Measurements from ENCODE around the gene TNFRSF21. TPM values are rescaled to one million over a fixed set of nuclear protein-coding genes. Genes with fewer than 3 reads are reported as not detected.

The TNFRSF21 gene
- total and polyA plus RNA-seq, 8 donors = 14.8 to 55.8 (median 18.1) TPM

- no peaks in the 10 kb centered on the region for H3K27me3 ChIP-seq
- intact Hi-C loops (cut with DNase I) = no loop called here
- H3K36me3 ChIP-seq = no peaks in the 10 kb centered on the region
- DNase-seq (no peak), ATAC-seq (no peak)
- no peak for TF ChIP-seq CTCF (IDR thresholded peaks at IDR 0.05)
- no peaks in the 10 kb centered on the region for H3K4me1 ChIP-seq
- H3K4me3 ChIP-seq = no peak overlapping the region
- peaks cover 0 to 19% of the 10 kb centered on the region in 2 donors for H3K9me3 ChIP-seq
- no peak overlapping the region for H3K27ac ChIP-seq
These were observed 16.8 kb downstream of the TNFRSF21 start for GRCh38 chr6:47292944-47293343.

GRCh38 chr6:47292027-47292426 is 17.7 kb downstream of the TNFRSF21 start:
- H3K4me1 ChIP-seq = no peaks in the 10 kb centered on the region
- no peak overlapping the region for H3K4me3 ChIP-seq
- no peaks in the 10 kb centered on the region for H3K27me3 ChIP-seq
- no peak for ATAC-seq
- H3K36me3 ChIP-seq = no peaks in the 10 kb centered on the region
- no peak overlapping the region for H3K27ac ChIP-seq
- no peak for TF ChIP-seq CTCF (IDR thresholded peaks at IDR 0.05)
- H3K9me3 ChIP-seq = peaks cover 0 to 19% of the 10 kb centered on the region in 2 donors
- intact Hi-C loops (cut with DNase I) = no loop called here
- no peak for DNase-seq

GRCh38 chr6:47290124-47290834 is 19.4 kb downstream of the TNFRSF21 start:
- no peak for ATAC-seq
- no peak for TF ChIP-seq CTCF (IDR thresholded peaks at IDR 0.05)
- intact Hi-C loops (cut with DNase I) = no loop called here

GRCh38 chr6:47288267-47289090 is 21.2 kb downstream of the TNFRSF21 start:
- no peak overlapping the region for H3K27ac ChIP-seq
- intact Hi-C loops (cut with DNase I) = no loop called here
- H3K4me1 ChIP-seq = no peaks in the 10 kb centered on the region
- H3K9me3 ChIP-seq = peaks cover 0 to 19% of the 10 kb centered on the region in 2 donors
- ATAC-seq = no peak
- no peak for TF ChIP-seq CTCF (IDR thresholded peaks at IDR 0.05)
- H3K4me3 ChIP-seq = no peak overlapping the region
- DNase-seq = no peak
- peaks cover 0 to 12% of the 10 kb centered on the region in 2 donors for H3K36me3 ChIP-seq
- no peaks in the 10 kb centered on the region for H3K27me3 ChIP-seq

More at GRCh38 chr6:47290124-47290834, 19.4 kb downstream of the TNFRSF21 start:
- H3K9me3 ChIP-seq = peaks cover 0 to 19% of the 10 kb centered on the region in 2 donors
- DNase-seq = no peak
- no peak overlapping the region for H3K4me3 ChIP-seq
- no peak overlapping the region for H3K27ac ChIP-seq
- H3K36me3 ChIP-seq = peaks cover 0 to 5% of the 10 kb centered on the region in 2 donors
- no peaks in the 10 kb centered on the region for H3K4me1 ChIP-seq
- no peaks in the 10 kb centered on the region for H3K27me3 ChIP-seq

- no peak for TF ChIP-seq CTCF (IDR thresholded peaks at IDR 0.05)
- ATAC-seq = no peak
- peaks cover 0 to 12% of the 10 kb centered on the region in 2 donors for H3K9me3 ChIP-seq
- H3K27me3 ChIP-seq = no peaks in the 10 kb centered on the region
- no peak for DNase-seq
- no peak overlapping the region for H3K4me3 ChIP-seq
- no peak overlapping the region for H3K27ac ChIP-seq
- peaks cover 0 to 12% of the 10 kb centered on the region in 2 donors for H3K36me3 ChIP-seq
- intact Hi-C loops (cut with DNase I) = no loop called here
- H3K4me1 ChIP-seq = no peaks in the 10 kb centered on the region
These were observed 23.4 kb downstream of the TNFRSF21 start for GRCh38 chr6:47286301-47286700.

Measured in left lung (tissue), 10 donors.